Measurements from ENCODE around the gene RFPL2.
"Not testable (repeated sequence)": the region's sequence is repeated elsewhere in the genome, so short reads cannot be mapped to it uniquely, and the experiment has no call there.

RFPL2 gene

GRCh38 chr22:32206774-32207758, 2.2 kb upstream of the RFPL2 start:
- DNase-seq (ENCODE audit: extremely low read depth in 1 of 2, low read depth in 1 of 2): no peak

GRCh38 chr22:32205974-32206773, 1.3 kb upstream of the RFPL2 start:
- DNase-seq (ENCODE audit: extremely low read depth in 1 of 2, low read depth in 1 of 2): no peak

DNA sequence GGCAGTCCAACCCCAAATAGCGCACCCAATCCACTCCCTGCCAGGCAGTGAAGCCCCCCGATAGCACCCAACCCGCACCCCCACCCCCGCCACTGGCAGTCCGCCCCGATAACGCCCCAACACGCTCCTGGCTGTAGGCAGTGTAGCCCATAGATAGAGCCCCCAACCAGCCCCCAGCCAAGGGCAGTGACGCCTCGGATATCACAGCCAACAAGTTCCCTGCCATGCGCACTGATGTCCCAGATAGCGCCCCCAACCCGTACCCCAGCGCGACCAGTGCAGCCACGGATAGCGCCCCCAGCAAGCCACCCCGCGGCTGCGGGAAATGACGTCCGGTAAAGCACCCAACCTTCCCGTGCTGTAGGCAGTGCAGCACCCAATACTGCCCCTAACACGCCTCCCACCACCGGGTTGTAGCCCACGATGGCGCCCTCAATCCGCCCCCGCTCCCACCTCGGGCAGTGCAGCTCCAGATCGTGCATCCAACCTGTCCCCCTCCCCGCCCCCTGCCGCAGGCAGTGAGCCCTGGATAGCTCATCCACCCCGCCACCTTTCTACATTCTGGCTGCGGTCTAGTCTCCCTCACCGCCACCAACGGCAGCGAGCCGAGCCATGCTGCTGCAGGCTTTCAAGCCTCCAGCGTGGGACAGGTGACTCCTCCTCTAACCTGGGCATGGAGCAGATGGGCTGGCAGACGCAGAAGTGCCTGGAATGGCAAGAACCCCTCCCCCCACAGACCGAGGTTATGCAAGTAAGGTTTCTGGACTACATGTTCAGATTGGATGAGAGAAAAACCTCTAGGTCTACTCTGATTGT, 625 bp downstream of the RFPL2 start:
- DNase-seq (ENCODE audit: extremely low read depth in 1 of 2, low read depth in 1 of 2): no peak

GRCh38 chr22:32203181-32204039, 1.5 kb downstream of the RFPL2 start:
- no peak for DNase-seq (ENCODE audit: extremely low read depth in 1 of 2, low read depth in 1 of 2)

- DNase-seq (ENCODE audit: extremely low read depth in 1 of 2, low read depth in 1 of 2): no peak
Observed at GRCh38 chr22:32202539-32203180, 2.2 kb downstream of the RFPL2 start.

- no peak for DNase-seq (ENCODE audit: extremely low read depth in 1 of 2, low read depth in 1 of 2)
Observed at GRCh38 chr22:32202161-32202538, 2.7 kb downstream of the RFPL2 start.

- DNase-seq (ENCODE audit: extremely low read depth in 1 of 2, low read depth in 1 of 2): no peak
Observed at GRCh38 chr22:32200752-32201151, 4.1 kb downstream of the RFPL2 start.

GRCh38 chr22:32199961-32200360, 4.9 kb downstream of the RFPL2 start:
- DNase-seq (ENCODE audit: extremely low read depth in 1 of 2, low read depth in 1 of 2): no peak

DNA sequence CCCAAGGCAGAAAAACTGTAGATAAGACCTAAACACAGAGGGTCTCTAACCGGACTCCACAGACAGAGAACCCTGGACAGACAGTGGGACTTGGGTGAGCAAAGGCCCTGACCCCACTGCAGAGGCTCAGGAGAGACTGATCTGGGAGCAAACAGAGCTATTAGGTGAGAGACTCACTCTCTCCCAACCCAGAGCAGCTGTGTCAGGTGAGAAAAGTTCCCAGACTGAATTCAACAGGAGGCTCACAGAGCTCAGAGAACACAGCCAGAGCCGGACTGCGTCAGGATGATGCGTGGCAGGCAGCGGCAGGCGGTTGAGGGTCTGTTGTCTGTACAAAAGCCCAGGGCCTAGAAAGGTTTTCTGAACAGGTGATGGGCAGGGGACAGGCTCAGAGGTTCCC, 5.5 kb downstream of the RFPL2 start:
- no peak for DNase-seq (ENCODE audit: extremely low read depth in 1 of 2, low read depth in 1 of 2)

GRCh38 chr22:32197553-32198226, 7.2 kb downstream of the RFPL2 start:
- DNase-seq (ENCODE audit: extremely low read depth in 1 of 2, low read depth in 1 of 2): not testable (repeated sequence)

DNA sequence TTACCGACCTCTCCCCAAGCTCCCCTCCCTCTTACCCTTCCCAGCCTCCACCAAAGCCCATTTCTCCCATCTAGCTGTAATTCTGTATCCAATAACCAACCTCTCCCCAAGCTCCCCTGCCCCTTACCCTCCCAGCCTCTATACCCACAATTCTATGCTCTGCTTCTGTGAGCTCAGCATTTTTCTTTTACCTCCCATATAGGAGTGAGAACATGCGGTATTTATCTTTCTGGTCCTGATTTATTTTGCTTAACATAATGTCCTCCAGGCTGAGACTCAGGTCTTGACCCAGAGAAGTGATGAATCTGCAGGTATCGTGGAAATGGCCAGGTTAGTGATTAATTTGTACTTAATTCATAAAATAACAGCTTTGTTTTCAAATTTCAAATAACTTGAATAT, 9.0 kb downstream of the RFPL2 start:
- not testable (repeated sequence) for DNase-seq (ENCODE audit: extremely low read depth in 1 of 2, low read depth in 1 of 2)

DNA sequence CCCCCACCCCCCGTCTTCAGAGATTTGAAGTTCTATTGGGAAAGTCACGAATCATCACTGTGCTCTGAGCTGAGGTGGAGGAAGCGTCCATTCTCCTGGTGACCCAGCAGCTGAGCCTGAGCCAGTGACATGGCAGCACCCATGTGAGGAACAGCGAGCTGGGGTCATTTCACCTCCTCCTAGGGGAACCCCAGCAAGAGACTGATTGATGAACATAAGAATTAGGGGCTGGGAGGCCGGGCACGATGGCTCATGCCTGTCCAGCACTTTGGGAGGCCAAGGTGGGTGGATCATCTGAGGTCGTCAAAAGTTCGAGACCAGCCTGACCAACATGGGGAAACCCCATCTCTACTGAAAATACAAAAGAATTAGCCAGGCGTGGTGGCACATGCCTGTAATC, 11.5 kb downstream of the RFPL2 start:
- DNase-seq (ENCODE audit: extremely low read depth in 1 of 2, low read depth in 1 of 2): not testable (repeated sequence)

DNA sequence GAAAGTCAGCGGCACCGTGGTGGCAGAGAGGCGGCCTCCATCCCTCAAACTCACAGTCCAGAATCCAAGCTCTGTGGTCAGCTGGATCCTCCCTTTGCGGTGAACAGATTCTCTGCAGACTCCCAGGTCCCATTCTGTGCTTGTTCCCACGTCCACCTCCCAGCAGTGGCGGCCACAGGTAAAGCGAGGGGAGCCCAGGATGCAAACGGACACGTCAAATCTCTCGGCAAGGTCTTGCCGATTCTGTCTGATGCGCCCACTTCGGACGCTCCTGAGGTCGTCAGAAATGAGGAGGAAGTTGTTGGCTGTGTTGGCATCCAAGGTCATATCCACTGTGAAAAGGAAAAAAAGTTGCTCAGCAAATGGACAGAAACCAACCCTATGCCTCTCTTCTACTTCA, 13.9 kb downstream of the RFPL2 start:
- DNase-seq (ENCODE audit: extremely low read depth in 1 of 2, low read depth in 1 of 2): not testable (repeated sequence)

- no peak for DNase-seq (ENCODE audit: extremely low read depth in 1 of 2, low read depth in 1 of 2)
Observed at GRCh38 chr22:32185821-32186220, 19.1 kb downstream of the RFPL2 start.

- DNase-seq (ENCODE audit: extremely low read depth in 1 of 2, low read depth in 1 of 2): no peak
Observed at GRCh38 chr22:32183625-32184024, 21.2 kb downstream of the RFPL2 start.

DNA sequence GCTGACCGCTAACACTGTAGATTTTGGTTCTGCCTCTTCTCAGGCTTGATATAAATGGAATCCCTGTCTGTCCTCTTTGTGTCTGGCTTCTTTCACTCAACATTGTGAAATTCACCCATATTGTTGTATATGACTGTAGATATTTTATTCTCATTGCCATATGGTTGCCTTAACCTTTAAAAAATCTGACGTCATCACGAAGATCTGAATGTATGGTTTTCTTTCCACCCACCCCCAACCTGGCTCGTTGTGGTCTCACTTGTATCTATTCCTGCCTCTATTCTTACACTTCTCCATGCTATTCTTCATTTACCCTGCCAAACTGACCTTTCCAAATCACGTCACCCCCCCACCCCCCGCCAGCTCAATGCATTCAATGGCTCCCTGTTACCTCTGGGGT, 23.8 kb downstream of the RFPL2 start:
- DNase-seq (ENCODE audit: extremely low read depth in 1 of 2, low read depth in 1 of 2): no peak

DNA sequence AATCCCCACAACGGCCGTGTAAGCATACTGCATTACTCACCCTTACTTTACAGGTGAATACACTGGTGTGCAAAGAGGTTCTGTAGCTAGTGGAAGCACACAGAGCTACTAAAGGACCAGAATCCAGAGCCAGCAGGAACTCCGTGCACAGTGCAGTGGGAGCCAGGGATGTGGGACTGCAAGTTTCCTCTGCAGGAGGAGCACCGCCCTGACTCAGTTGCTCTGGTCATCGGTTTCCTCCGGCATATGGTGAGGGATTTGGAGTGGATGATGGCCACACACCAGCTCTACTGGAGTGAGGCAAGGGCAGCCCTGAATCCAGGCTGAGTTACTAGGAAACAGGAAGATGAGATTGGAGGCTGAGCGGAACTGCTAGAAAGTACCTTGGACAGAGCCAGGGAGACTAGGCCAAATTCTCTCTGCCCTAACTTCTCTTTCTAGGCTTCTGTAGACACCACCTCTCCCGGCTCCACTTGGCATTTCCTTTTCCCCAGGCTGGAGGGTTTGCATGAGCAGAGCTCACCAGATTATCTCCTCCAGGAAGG, 27.6 kb downstream of the RFPL2 start:
- no peak for DNase-seq (ENCODE audit: extremely low read depth in 1 of 2, low read depth in 1 of 2)

Measured in activated CD8-positive, alpha-beta memory T cell treated with anti-CD3 and anti-CD28 coated beads for 1 hour (primary cell).